Common myeloid progenitor, CD34-positive (primary cell): ENCODE results near the gene CYTH2.

Source experiments
- CTCF ChIA-PET: fragments of 350-600 bp; sonication (Branson Sonifier 250); formaldehyde crosslinking; loops from one replicate; lab custom pipeline; 2021; ENCODE audit warnings: antibody characterized with exemption; lab: Charles Lee
- POLR2A ChIA-PET: fragments of 350-600 bp; sonication (Branson Sonifier 250); formaldehyde crosslinking; loops from one replicate; lab custom pipeline; 2021; ENCODE audit warnings: antibody characterized with exemption; lab: Charles Lee
- DNase-seq, 3 donors: peaks; one replicate each; pipeline versions ENCODE4 v3.0.0 to v3.0.0-alpha.2; 2013
- H3K27ac ChIP-seq, 2 experiments: 1 replicate in 1 of 2; 2 replicates in 1 of 2; pipeline ENCODE4 v1.7.0; 2013; ENCODE audit warnings: inconsistent platforms in 2 of 2, low read length in 2 of 2, mild to moderate bottlenecking in 2 of 2, low read depth in 1 of 2, moderate library complexity in 1 of 2; ENCODE audit not compliant: severe bottlenecking in 2 of 2, insufficient read depth in 1 of 2, poor library complexity in 1 of 2
- H3K27me3 ChIP-seq, 5 experiments: replicated peaks in 2 of 5; 1 replicate in 3 of 5; 2 replicates in 2 of 5; pipeline versions ENCODE4 v1.6.1 to v1.7.0; 2013; ENCODE audit warnings: low read length in 4 of 5, mild to moderate bottlenecking in 2 of 5, moderate library complexity in 2 of 5, inconsistent platforms in 1 of 5; ENCODE audit not compliant: insufficient read depth in 5 of 5, control insufficient read depth in 4 of 5
- H3K36me3 ChIP-seq, 4 experiments: 1 replicate in 2 of 4; 2 replicates in 2 of 4; pipeline versions ENCODE4 v1.6.1 to v1.7.0; 2013; ENCODE audit warnings: low read length in 3 of 4, control low read depth in 1 of 4, mild to moderate bottlenecking in 1 of 4; ENCODE audit not compliant: control insufficient read depth in 4 of 4, insufficient read depth in 4 of 4
- H3K4me1 ChIP-seq, 4 experiments: 1 replicate in 3 of 4; 2 replicates in 1 of 4; pipeline versions ENCODE4 v1.6.1 to v1.7.1; 2013; ENCODE audit warnings: low read length in 3 of 4, mild to moderate bottlenecking in 3 of 4, control low read depth in 1 of 4, inconsistent platforms in 1 of 4, moderate library complexity in 1 of 4; ENCODE audit not compliant: control insufficient read depth in 4 of 4, insufficient read depth in 4 of 4; ENCODE audit errors: control extremely low read depth in 1 of 4
- H3K4me3 ChIP-seq, 7 experiments: 1 replicate in 4 of 7; 2 replicates in 3 of 7; pipeline versions ENCODE4 v1.5.1 to v1.7.0; 2013; ENCODE audit warnings: mild to moderate bottlenecking in 7 of 7, low read length in 6 of 7, moderate library complexity in 6 of 7, inconsistent platforms in 2 of 7, low read depth in 2 of 7, control low read depth in 1 of 7; ENCODE audit not compliant: insufficient read depth in 4 of 7, control insufficient read depth in 1 of 7; ENCODE audit errors: extremely low read depth in 1 of 7
- H3K9me3 ChIP-seq, 5 experiments: 1 replicate in 4 of 5; 2 replicates in 1 of 5; pipeline versions ENCODE4 v1.6.1 to v1.7.1; 2013; ENCODE audit warnings: low read length in 4 of 5, mild to moderate bottlenecking in 2 of 5, inconsistent platforms in 1 of 5, low read depth in 1 of 5, moderate library complexity in 1 of 5; ENCODE audit not compliant: control insufficient read depth in 4 of 5, insufficient read depth in 2 of 5; ENCODE audit errors: control extremely low read depth in 1 of 5
- WGBS: methylation state at CpG from one replicate; pipeline ENCODE4 v1.1.5; 2013; ENCODE audit not compliant: insufficient coverage; 5-methylcytosine and 5-hydroxymethylcytosine counted together

The CYTH2 gene

GRCh38 chr19:48511800-48512503 is 42.8 kb downstream of the CYTH2 start, which contains the start of gene LMTK3:
Gene LMTK3, minus strand, starts transcription at chr19:48511835. Its CDS starts 259 bp downstream, at chr19:48511576.
- 7% methylated on average over 22 of the region's 32 CpGs for WGBS
- peaks cover 0 to 18% (median 11%) of the 10 kb centered on the region in 4 experiments for H3K4me1 ChIP-seq
- CTCF ChIA-PET: interaction anchor here (1.0 kb wide), 1 partner anchor 72 kb away, joined by 3 read pairs; no protein-coding TSS in a partner anchor
- H3K4me3 ChIP-seq: peak within 1 kb of the TSS in 4 of 7 experiments; percentile 20 to 71 (median 50)
- H3K9me3 ChIP-seq: no peaks in the 10 kb centered on the region
- DNase-seq: peak; percentile 52 to 69 (median 65)
- no peak within 1 kb of the TSS for H3K27ac ChIP-seq
- peaks cover 6 to 28% (median 16%) of the 10 kb centered on the region in 5 experiments for H3K27me3 ChIP-seq
- H3K36me3 ChIP-seq: no peaks in the 10 kb centered on the region
- POLR2A ChIA-PET: no interaction called here

GRCh38 chr19:48512504-48513288 is 43.5 kb downstream of the CYTH2 start:
- no peaks in the 10 kb centered on the region for H3K9me3 ChIP-seq
- WGBS: 63% methylated on average over 8 of the region's 19 CpGs
- H3K36me3 ChIP-seq: no peaks in the 10 kb centered on the region
- peaks cover 6 to 28% (median 16%) of the 10 kb centered on the region in 5 experiments for H3K27me3 ChIP-seq
- CTCF ChIA-PET: interaction anchor here (1.0 to 1.1 kb wide), 2 partner anchors 25 to 71 kb away, joined by 3 read pairs; no protein-coding TSS in a partner anchor
- peaks cover 0 to 18% (median 11%) of the 10 kb centered on the region in 4 experiments for H3K4me1 ChIP-seq
- H3K4me3 ChIP-seq: peak overlapping the region in 3 of 7 experiments; percentile 71 to 84 (median 75)
- POLR2A ChIA-PET: no interaction called here
- peak in 1 of 3 donors; percentile 26 for DNase-seq
- H3K27ac ChIP-seq: no peak overlapping the region

- no peak overlapping the region for H3K27ac ChIP-seq
- peaks cover 6 to 28% (median 16%) of the 10 kb centered on the region in 5 experiments for H3K27me3 ChIP-seq
- ChIA-PET CTCF (interaction anchor here (0.7 to 1.9 kb wide), 4 partner anchors 20 to 69 kb away, joined by 3 to 6 read pairs (median 4); no protein-coding TSS in a partner anchor), POLR2A (interaction anchor here (0.5 kb wide), 1 partner anchor 67 kb away, joined by 4 read pairs; no protein-coding TSS in a partner anchor)
- no peaks in the 10 kb centered on the region for H3K9me3 ChIP-seq
- peak overlapping the region; percentile 51 to 84 (median 71) for H3K4me3 ChIP-seq
- peaks cover 0 to 18% (median 11%) of the 10 kb centered on the region in 4 experiments for H3K4me1 ChIP-seq
- H3K36me3 ChIP-seq: no peaks in the 10 kb centered on the region
- WGBS: 2% methylated on average over 46 of the region's 54 CpGs
- peak; percentile 72 to 89 (median 81) for DNase-seq
These were observed 44.3 kb downstream of the CYTH2 start for GRCh38 chr19:48513289-48514122.

- no peaks in the 10 kb centered on the region for H3K36me3 ChIP-seq
- CTCF ChIA-PET: interaction anchor here (0.7 to 1.9 kb wide), 3 partner anchors 21 to 69 kb away, joined by 3 to 6 read pairs (median 4); no protein-coding TSS in a partner anchor
- 51% methylated on average over 8 of the region's 11 CpGs for WGBS
These were observed 44.9 kb downstream of the CYTH2 start for GRCh38 chr19:48514123-48514458.

GRCh38 chr19:48516536-48516935 is 47.4 kb downstream of the CYTH2 start:
- ChIA-PET CTCF (interaction anchor here (1.3 kb wide), 1 partner anchor 9 kb away, joined by 3 read pairs; no protein-coding TSS in a partner anchor), POLR2A (interaction anchor here (0.6 kb wide), 1 partner anchor 1470 kb away, joined by 3 read pairs; no protein-coding TSS in a partner anchor)

More at GRCh38 chr19:48514123-48514458, 44.9 kb downstream of the CYTH2 start:
- H3K4me3 ChIP-seq: peak overlapping the region in 5 of 7 experiments; percentile 57 to 84 (median 73)
- H3K9me3 ChIP-seq: no peaks in the 10 kb centered on the region
- POLR2A ChIA-PET: interaction anchor here (0.5 kb wide), 1 partner anchor 67 kb away, joined by 4 read pairs; no protein-coding TSS in a partner anchor
- H3K27me3 ChIP-seq: peaks cover 6 to 28% (median 16%) of the 10 kb centered on the region in 5 experiments
- H3K27ac ChIP-seq: no peak overlapping the region
- peaks cover 0 to 18% (median 11%) of the 10 kb centered on the region in 4 experiments for H3K4me1 ChIP-seq
- DNase-seq: no peak

GRCh38 chr19:48518207-48518606 is 49.0 kb downstream of the CYTH2 start:
- H3K36me3 ChIP-seq: no peaks in the 10 kb centered on the region
- H3K4me3 ChIP-seq: no peak overlapping the region
- ChIA-PET CTCF (no interaction called here), POLR2A (interaction anchor here (0.6 kb wide), 1 partner anchor 1196 kb away, joined by 6 read pairs; no protein-coding TSS in a partner anchor)
- DNase-seq: no peak
- H3K27ac ChIP-seq: no peak overlapping the region
- peaks cover 0 to 7% (median 2%) of the 10 kb centered on the region in 4 experiments for H3K4me1 ChIP-seq
- H3K27me3 ChIP-seq: peaks cover 0 to 5% (median 2%) of the 10 kb centered on the region in 5 experiments
- WGBS: no CpG with 5 or more reads among the region's 3 CpGs
- H3K9me3 ChIP-seq: no peaks in the 10 kb centered on the region

More at GRCh38 chr19:48516536-48516935, 47.4 kb downstream of the CYTH2 start:
- Histone ChIP-seq H3K4me1 (peaks cover 0 to 8% (median 6%) of the 10 kb centered on the region in 4 experiments), H3K9me3 (no peaks in the 10 kb centered on the region), H3K4me3 (no peak overlapping the region), H3K36me3 (no peaks in the 10 kb centered on the region), H3K27me3 (peaks cover 6 to 19% (median 14%) of the 10 kb centered on the region in 5 experiments), H3K27ac (no peak overlapping the region)
- WGBS: 93% methylated on average over 8 of the region's 8 CpGs
- no peak for DNase-seq
